Eye (tissue), 1 donor: Measurements from ENCODE around the gene PTH2.

ENCODE experiments used
- DNase-seq: peaks from one replicate; pipeline ENCODE4 v3.0.0-alpha.2; 2015

The PTH2 gene

GRCh38 chr19:49430678-49431329 is 7.6 kb upstream of the PTH2 start:
- DNase-seq, result no peak

GRCh38 chr19:49430172-49430677 is 7.0 kb upstream of the PTH2 start:
- DNase-seq, result no peak

GRCh38 chr19:49428547-49429451 is 5.6 kb upstream of the PTH2 start:
- no peak for DNase-seq

- DNase-seq, result no peak
These were observed 4.8 kb upstream of the PTH2 start for GRCh38 chr19:49427855-49428546.

- no peak for DNase-seq
These were observed 4.1 kb upstream of the PTH2 start for GRCh38 chr19:49427339-49427738.

- DNase-seq, result no peak
These were observed 2.8 kb upstream of the PTH2 start for GRCh38 chr19:49425922-49426592.

- no peak for DNase-seq
These were observed 1.9 kb upstream of the PTH2 start, which contains the start of gene GFY for GRCh38 chr19:49425178-49425577. Gene GFY, plus strand, starts transcription at chr19:49425388. Its CDS starts 1,043 bp downstream, at chr19:49426431.

GRCh38 chr19:49423985-49424303 is 703 bp upstream of the PTH2 start:
- no peak for DNase-seq

- peak; percentile 88 for DNase-seq
These were observed 702 bp downstream of the PTH2 start for GRCh38 chr19:49422407-49423070.

- no peak for DNase-seq
These were observed 1.4 kb downstream of the PTH2 start for GRCh38 chr19:49421878-49422202.

GRCh38 chr19:49421039-49421877 is 2.0 kb downstream of the PTH2 start:
- DNase-seq, result peak; percentile 90

- no peak for DNase-seq
These were observed 3.0 kb downstream of the PTH2 start for GRCh38 chr19:49420227-49420626.

- DNase-seq, result no peak
These were observed 4.1 kb downstream of the PTH2 start for GRCh38 chr19:49419173-49419572.

GRCh38 chr19:49418511-49418910 is 4.7 kb downstream of the PTH2 start:
- no peak for DNase-seq

- no peak for DNase-seq
These were observed 6.2 kb downstream of the PTH2 start for GRCh38 chr19:49417088-49417487.

- no peak for DNase-seq
These were observed 7.4 kb downstream of the PTH2 start for GRCh38 chr19:49415810-49416200.

- no peak for DNase-seq
These were observed 8.0 kb downstream of the PTH2 start for GRCh38 chr19:49415102-49415809.

- no peak for DNase-seq
These were observed 9.0 kb downstream of the PTH2 start for GRCh38 chr19:49414256-49414655.

- peak; percentile 96 for DNase-seq
These were observed 9.9 kb downstream of the PTH2 start for GRCh38 chr19:49413348-49413747.

- no peak for DNase-seq
These were observed 11.4 kb downstream of the PTH2 start for GRCh38 chr19:49411681-49412326.
